ENCODE results near the gene KCNN3. TPM values are rescaled to one million over a fixed set of nuclear protein-coding genes. Genes with fewer than 3 reads are reported as not detected.

KCNN3 gene
- total and polyA plus RNA-seq, 2 of the 8 experiments (the other 6 are each of a cell fraction or from before 2014, with no cell fraction given) = 2.8 to 3.7 TPM

GRCh38 chr1:154764181-154764580 lies 105.9 kb downstream of the KCNN3 start:
- Histone ChIP-seq H3K9me3 (ENCODE audit: insufficient read depth in 2 of 2, low read depth in 1 of 2, low read length in 1 of 2) (no peaks in the 10 kb centered on the region), H3K36me3 (ENCODE audit: control insufficient read depth in 2 of 4, insufficient read depth in 4 of 4, low read length in 3 of 4) (no peaks in the 10 kb centered on the region), H2BK120ac (replicated peaks; ENCODE audit: low read depth, low read length) (no peak overlapping the region), H4K8ac (ENCODE audit: extremely low read depth, insufficient read depth, low read length) (no peak overlapping the region), H3K27ac (ENCODE audit: low read depth, low read length) (no peak overlapping the region), H4K5ac (ENCODE audit: insufficient read length, low read depth, low read length) (no peak overlapping the region), H2BK20ac (ENCODE audit: low read length) (no peak overlapping the region), H3K56ac (replicated peaks; ENCODE audit: insufficient read length, low read depth, low read length) (no peak overlapping the region), H3K14ac (ENCODE audit: insufficient read length) (no peak overlapping the region), H3K79me1 (ENCODE audit: low read depth, low read length) (no peaks in the 10 kb centered on the region), H3K23ac (ENCODE audit: insufficient read length) (no peak overlapping the region), H4K20me1 (replicated peaks in 1 of 2; ENCODE audit: control insufficient read depth in 1 of 2, insufficient read depth in 2 of 2, low read length in 2 of 2) (no peaks in the 10 kb centered on the region), H3K4ac (replicated peaks; ENCODE audit: insufficient read length, low read depth, low read length) (no peak overlapping the region), H2AK5ac (ENCODE audit: low read depth, low read length) (no peak overlapping the region), H4K91ac (replicated peaks; ENCODE audit: insufficient read length, low read length) (no peak overlapping the region), H3K79me2 (ENCODE audit: control insufficient read depth in 1 of 2, insufficient read depth in 2 of 2, low read length in 2 of 2) (no peaks in the 10 kb centered on the region), H2BK5ac (ENCODE audit: low read depth, low read length) (no peak overlapping the region), H2AFZ (ENCODE audit: low read length) (no peak overlapping the region), H3K27me3 (replicated peaks in 1 of 4; ENCODE audit: control insufficient read depth in 3 of 4, extremely low read depth in 1 of 4, insufficient read depth in 3 of 4, low read length in 3 of 4) (peaks cover 0 to 7% (median 1%) of the 10 kb centered on the region in 4 experiments; a peak in 4 of 7 replicates), H3K4me3 (ENCODE audit: extremely low read depth in 1 of 4, insufficient read depth in 2 of 4, low read depth in 3 of 4, low read length in 4 of 4) (no peak overlapping the region), H2BK12ac (ENCODE audit: low read depth, low read length) (no peak overlapping the region), H3K9ac (replicated peaks in 1 of 4; ENCODE audit: extremely low read depth in 1 of 4, low read depth in 3 of 4, low read length in 3 of 4) (no peak overlapping the region), H3K4me2 (ENCODE audit: insufficient read depth in 1 of 2, low read depth in 2 of 2, low read length in 2 of 2) (no peak overlapping the region), H3K23me2 (ENCODE audit: low read depth, low read length) (peaks cover 2% of the 10 kb centered on the region; the same call in 1 of the 2 replicates), H3K18ac (ENCODE audit: extremely low read depth, low read length) (no peak overlapping the region), H2BK15ac (ENCODE audit: low read length) (no peak overlapping the region), H3K4me1 (replicated peaks in 1 of 4; ENCODE audit: control insufficient read depth in 3 of 4, insufficient read depth in 4 of 4, low read length in 3 of 4) (peaks cover 0 to 2% (median under 1%) of the 10 kb centered on the region in 4 experiments; a peak in 1 of 7 replicates)
- ChIA-PET CTCF (ENCODE audit: partially characterized antibody) (no interaction called here), POLR2A (ENCODE audit: partially characterized antibody) (no interaction called here)
- WGBS, 2 experiments (ENCODE audit: extremely low coverage in 1 of 2, insufficient coverage in 1 of 2, insufficient read length in 1 of 2, insufficient replicate concordance in 2 of 2, low coverage in 1 of 2, low lambda C conversion rate in 2 of 2, missing lambda C conversion rate in 1 of 2) = 100% methylated on average over 1 of the region's 1 CpG; no CpG with 5 or more reads in 1 of the 2 experiments
- DNase-seq (ENCODE audit: low read depth in 1 of 2, low spot score in 2 of 2) (no peak), FAIRE-seq (no peak)
- TF ChIP-seq, protein P1, sequence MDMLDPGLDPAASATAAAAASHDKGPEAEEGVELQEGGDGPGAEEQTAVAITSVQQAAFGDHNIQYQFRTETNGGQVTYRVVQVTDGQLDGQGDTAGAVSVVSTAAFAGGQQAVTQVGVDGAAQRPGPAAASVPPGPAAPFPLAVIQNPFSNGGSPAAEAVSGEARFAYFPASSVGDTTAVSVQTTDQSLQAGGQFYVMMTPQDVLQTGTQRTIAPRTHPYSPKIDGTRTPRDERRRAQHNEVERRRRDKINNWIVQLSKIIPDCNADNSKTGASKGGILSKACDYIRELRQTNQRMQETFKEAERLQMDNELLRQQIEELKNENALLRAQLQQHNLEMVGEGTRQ (IDR thresholded peaks at IDR 0.05; ENCODE audit: low read length) = no peak
- no peak for TF ChIP-seq YY1 (IDR thresholded peaks at IDR 0.05; ENCODE audit: low read depth, low read length)
- no peak for TF ChIP-seq EGR1 (IDR thresholded peaks at IDR 0.05; ENCODE audit: borderline replicate concordance, low read depth, low read length)
- TF ChIP-seq RXRA (IDR thresholded peaks at IDR 0.05; ENCODE audit: insufficient read depth, low read depth, low read length) = no peak
- TF ChIP-seq TBP (IDR thresholded peaks at IDR 0.05; ENCODE audit: low read depth, low read length) = no peak
- no peak for TF ChIP-seq SIN3A (conservative IDR thresholded peaks at IDR 0.05 in 1 of 2, IDR thresholded peaks at IDR 0.05 in 1 of 2; ENCODE audit: low read depth in 1 of 2, low read length in 2 of 2)
- TF ChIP-seq HDAC6 (IDR thresholded peaks at IDR 0.05; ENCODE audit: low read depth, low read length) = no peak
- no peak for TF ChIP-seq CEBPB (IDR thresholded peaks at IDR 0.05; ENCODE audit: low read depth, low read length)
- TF ChIP-seq SIRT6 (IDR thresholded peaks at IDR 0.05; ENCODE audit: low read length) = no peak
- no peak for TF ChIP-seq KDM5A (IDR thresholded peaks at IDR 0.05; ENCODE audit: low read length)
- no peak for TF ChIP-seq TAF7 (optimal IDR thresholded peaks at IDR 0.05; ENCODE audit: borderline replicate concordance, low read depth, low read length)
- no peak for TF ChIP-seq EZH2 (IDR thresholded peaks at IDR 0.05; ENCODE audit: low read depth, low read length, severe bottlenecking)
- TF ChIP-seq PHF8 (conservative IDR thresholded peaks at IDR 0.05; ENCODE audit: low read depth, low read length) = no peak
- no peak for TF ChIP-seq SAP30 (IDR thresholded peaks at IDR 0.05; ENCODE audit: insufficient read depth, insufficient replicate concordance, low read length)
